GM21576 (cell line): ENCODE results near the gene PHGDH.

Experiments used
- ATAC-seq: cut with Tn5 transposase; IDR thresholded peaks from one replicate; pipeline ENCODE4 v1.9.1; 2021; ENCODE audit warnings: mild to moderate bottlenecking, moderate library complexity; ENCODE audit not compliant: unreplicated experiment

The PHGDH gene

GRCh38 chr1:119711804-119712341, at the start of gene PHGDH:
Gene PHGDH, plus strand, starts transcription at chr1:119711934. Its CDS starts 89 bp downstream, at chr1:119712023.
- peak; percentile 58 for ATAC-seq

GRCh38 chr1:119662034-119662437, 49.7 kb upstream of the PHGDH start:
- ATAC-seq: peak; percentile 85

- ATAC-seq: no peak
Measured at GRCh38 chr1:119664067-119664466, 47.7 kb upstream of the PHGDH start.

- ATAC-seq: no peak
Measured at GRCh38 chr1:119667173-119667572, 44.6 kb upstream of the PHGDH start.

- no peak for ATAC-seq
Measured at GRCh38 chr1:119670898-119671297, 40.8 kb upstream of the PHGDH start.

- no peak for ATAC-seq
Measured at GRCh38 chr1:119673171-119673940, 38.4 kb upstream of the PHGDH start.

- no peak for ATAC-seq
Measured at GRCh38 chr1:119674111-119674526, 37.6 kb upstream of the PHGDH start.

GRCh38 chr1:119674835-119675289, 36.9 kb upstream of the PHGDH start:
- no peak for ATAC-seq

- ATAC-seq: no peak
Measured at GRCh38 chr1:119675349-119676345, 36.1 kb upstream of the PHGDH start.

GRCh38 chr1:119676571-119677206, 35.0 kb upstream of the PHGDH start:
- no peak for ATAC-seq

- ATAC-seq: no peak
Measured at GRCh38 chr1:119679223-119679622, 32.5 kb upstream of the PHGDH start.

- ATAC-seq: no peak
Measured at GRCh38 chr1:119680193-119680592, 31.5 kb upstream of the PHGDH start.

GRCh38 chr1:119680723-119681122, 31.0 kb upstream of the PHGDH start:
- no peak for ATAC-seq

GRCh38 chr1:119681560-119681959, 30.2 kb upstream of the PHGDH start:
- ATAC-seq: no peak

- ATAC-seq: no peak
Measured at GRCh38 chr1:119682141-119682540, 29.6 kb upstream of the PHGDH start.

- ATAC-seq: no peak
Measured at GRCh38 chr1:119683893-119684292, 27.8 kb upstream of the PHGDH start.

- no peak for ATAC-seq
Measured at GRCh38 chr1:119686661-119687060, 25.1 kb upstream of the PHGDH start.

GRCh38 chr1:119687434-119688079, 24.2 kb upstream of the PHGDH start:
- ATAC-seq: no peak

GRCh38 chr1:119688810-119689209, 22.9 kb upstream of the PHGDH start:
- ATAC-seq: no peak

GRCh38 chr1:119689511-119689910, 22.2 kb upstream of the PHGDH start:
- no peak for ATAC-seq
